Memory B cell (primary cell): Measurements from ENCODE around the gene AFF3.
A peak's percentile ranks its signal among the peaks of the same experiment; 100 is the strongest.

Experiments
- ATAC-seq: fragments of 150-1000 bp; cut with Tn5 transposase; 2 replicates; pipeline ENCODE4 v1.10.0; 2021; ENCODE audit warnings: low read depth, mild to moderate bottlenecking, moderate library complexity
- DNase-seq, 2 donors: peaks; one replicate each; pipeline ENCODE4 v3.0.0; 2022; ENCODE audit warnings: low spot score in 2 of 2
- H3K27ac Mint-ChIP-seq: one replicate; pipeline ENCODE4 v1.8.0; 2022; ENCODE audit warnings: mild to moderate bottlenecking, moderate library complexity, mixed read lengths
- H3K27me3 Mint-ChIP-seq: one replicate; pipeline ENCODE4 v1.8.0; 2022; ENCODE audit warnings: mixed read lengths
- H3K36me3 Mint-ChIP-seq: one replicate; pipeline ENCODE4 v1.8.0; 2022; ENCODE audit warnings: mild to moderate bottlenecking, mixed read lengths
- H3K4me1 Mint-ChIP-seq: one replicate; pipeline ENCODE4 v1.8.0; 2022; ENCODE audit warnings: mixed read lengths
- H3K4me3 Mint-ChIP-seq: one replicate; pipeline ENCODE4 v1.8.0; 2022; ENCODE audit warnings: mild to moderate bottlenecking, moderate library complexity, mixed read lengths
- H3K9me3 Mint-ChIP-seq: one replicate; pipeline ENCODE4 v1.8.0; 2022; ENCODE audit warnings: mixed read lengths

AFF3 gene

DNA sequence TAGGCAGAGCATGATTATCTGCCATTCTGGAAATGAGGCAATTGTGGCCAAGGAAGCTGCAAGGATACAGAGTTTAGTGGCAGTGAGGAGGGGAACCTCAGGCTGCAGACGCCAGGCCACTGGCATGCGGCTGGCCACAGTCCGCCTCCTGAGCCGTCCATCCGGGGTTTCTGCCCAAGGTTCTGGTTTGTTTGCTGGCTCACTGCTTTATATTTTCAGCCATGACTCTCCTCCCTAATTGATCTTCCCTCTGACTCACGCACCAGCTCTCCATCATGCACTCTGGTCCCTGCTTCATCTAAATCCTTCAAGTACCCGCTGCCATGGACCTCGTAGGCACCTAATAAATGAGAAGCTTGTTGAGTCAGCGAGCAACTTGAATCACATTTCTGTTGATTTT, 544.8 kb downstream of the AFF3 start:
- no peak overlapping the region for H3K4me3 Mint-ChIP-seq
- peaks cover 3% of the 10 kb centered on the region for H3K4me1 Mint-ChIP-seq
- H3K9me3 Mint-ChIP-seq = no peaks in the 10 kb centered on the region
- ATAC-seq (no peak), DNase-seq (no peak)
- peaks cover 35% of the 10 kb centered on the region for H3K36me3 Mint-ChIP-seq
- H3K27ac Mint-ChIP-seq = peak overlapping the region; percentile 38
- H3K27me3 Mint-ChIP-seq = no peaks in the 10 kb centered on the region

DNA sequence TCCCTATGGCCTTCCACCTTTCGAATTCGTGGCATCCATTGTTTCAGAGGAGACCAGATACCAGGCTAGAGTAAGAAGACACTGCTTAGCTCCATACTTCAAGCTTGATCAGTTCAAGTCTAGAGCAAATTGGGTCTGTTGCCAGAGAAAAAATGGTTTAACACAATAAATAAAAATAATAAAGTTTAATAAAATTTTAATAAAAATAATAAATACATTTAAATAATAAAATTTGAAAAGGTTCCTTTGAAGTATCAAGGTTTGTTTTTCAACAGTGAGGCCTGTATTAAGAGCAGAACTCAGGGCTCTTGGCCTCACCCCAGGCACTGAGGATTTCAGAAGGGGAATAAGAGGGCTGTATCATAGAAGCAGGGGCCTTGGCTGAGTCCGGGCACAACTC, 547.0 kb downstream of the AFF3 start:
- H3K27ac Mint-ChIP-seq = peak overlapping the region; percentile 21
- H3K9me3 Mint-ChIP-seq = no peaks in the 10 kb centered on the region
- ATAC-seq = no peak
- DNase-seq = no peak
- no peak overlapping the region for H3K4me3 Mint-ChIP-seq
- peaks cover 3% of the 10 kb centered on the region for H3K4me1 Mint-ChIP-seq
- H3K27me3 Mint-ChIP-seq = no peaks in the 10 kb centered on the region
- H3K36me3 Mint-ChIP-seq = peaks cover 36% of the 10 kb centered on the region

DNA sequence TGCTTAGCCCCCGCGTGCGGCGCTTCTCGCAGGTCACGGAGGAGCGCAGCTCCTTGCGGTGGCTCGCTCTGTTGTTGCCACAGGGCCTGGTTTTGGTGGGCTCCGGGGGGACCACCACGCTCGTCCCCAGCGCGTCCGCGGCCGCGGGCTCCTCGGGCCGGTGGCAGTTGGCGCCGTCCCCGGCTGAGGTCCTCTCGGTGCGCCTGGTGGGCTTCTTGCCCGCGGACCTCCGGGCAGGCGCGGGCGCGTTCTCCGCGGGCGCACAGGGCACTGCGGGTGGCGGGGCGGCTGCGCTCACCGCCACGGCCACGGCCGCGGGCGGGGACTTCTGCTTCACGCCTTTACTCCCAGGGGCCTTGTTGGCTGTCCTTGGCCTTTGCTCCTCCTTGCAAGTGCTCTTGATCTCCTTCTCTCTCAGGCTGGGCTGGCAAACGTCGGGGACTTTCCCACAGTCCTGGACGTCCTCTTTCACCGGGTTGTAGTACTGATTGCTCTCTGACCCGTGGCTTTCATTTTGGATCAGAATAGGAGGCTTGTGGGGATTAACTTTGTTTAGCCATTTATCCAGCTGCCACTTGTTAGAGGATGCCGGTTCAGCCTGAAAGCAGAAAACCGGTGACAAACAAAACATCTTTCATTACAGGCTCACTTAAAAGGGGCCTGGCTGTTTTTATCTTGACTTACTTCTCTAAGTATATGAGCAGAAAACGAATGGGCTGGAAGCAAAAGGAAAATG, 548.5 kb downstream of the AFF3 start:
- H3K9me3 Mint-ChIP-seq = no peaks in the 10 kb centered on the region
- no peaks in the 10 kb centered on the region for H3K27me3 Mint-ChIP-seq
- ATAC-seq (no peak), DNase-seq (no peak)
- H3K36me3 Mint-ChIP-seq = peaks cover 34% of the 10 kb centered on the region
- no peak overlapping the region for H3K27ac Mint-ChIP-seq
- H3K4me1 Mint-ChIP-seq = peaks cover 3% of the 10 kb centered on the region
- H3K4me3 Mint-ChIP-seq = no peak overlapping the region

DNA sequence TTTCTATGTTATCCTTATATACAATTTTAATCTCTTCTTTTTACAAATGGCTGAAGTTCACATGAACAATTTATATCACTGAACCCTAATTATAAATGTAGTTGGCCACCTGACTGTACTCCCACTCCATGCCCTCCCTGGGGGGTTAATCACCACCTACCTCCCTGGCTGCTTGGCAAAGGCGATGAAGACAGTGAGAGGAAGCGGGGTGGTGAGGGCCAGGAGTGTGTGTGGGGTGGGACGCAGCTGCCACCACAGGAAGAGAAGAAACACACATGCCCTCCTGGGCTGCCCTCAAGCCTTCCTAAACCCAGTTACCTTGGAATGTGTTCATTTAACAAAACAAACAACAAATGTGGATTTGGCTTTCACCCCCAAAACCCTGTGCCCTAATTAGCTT, 565.6 kb downstream of the AFF3 start:
- H3K9me3 Mint-ChIP-seq = no peaks in the 10 kb centered on the region
- no peak overlapping the region for H3K4me3 Mint-ChIP-seq
- ATAC-seq = no peak
- no peak for DNase-seq
- no peak overlapping the region for H3K27ac Mint-ChIP-seq
- no peaks in the 10 kb centered on the region for H3K4me1 Mint-ChIP-seq
- peaks cover 25% of the 10 kb centered on the region for H3K36me3 Mint-ChIP-seq
- no peaks in the 10 kb centered on the region for H3K27me3 Mint-ChIP-seq

DNA sequence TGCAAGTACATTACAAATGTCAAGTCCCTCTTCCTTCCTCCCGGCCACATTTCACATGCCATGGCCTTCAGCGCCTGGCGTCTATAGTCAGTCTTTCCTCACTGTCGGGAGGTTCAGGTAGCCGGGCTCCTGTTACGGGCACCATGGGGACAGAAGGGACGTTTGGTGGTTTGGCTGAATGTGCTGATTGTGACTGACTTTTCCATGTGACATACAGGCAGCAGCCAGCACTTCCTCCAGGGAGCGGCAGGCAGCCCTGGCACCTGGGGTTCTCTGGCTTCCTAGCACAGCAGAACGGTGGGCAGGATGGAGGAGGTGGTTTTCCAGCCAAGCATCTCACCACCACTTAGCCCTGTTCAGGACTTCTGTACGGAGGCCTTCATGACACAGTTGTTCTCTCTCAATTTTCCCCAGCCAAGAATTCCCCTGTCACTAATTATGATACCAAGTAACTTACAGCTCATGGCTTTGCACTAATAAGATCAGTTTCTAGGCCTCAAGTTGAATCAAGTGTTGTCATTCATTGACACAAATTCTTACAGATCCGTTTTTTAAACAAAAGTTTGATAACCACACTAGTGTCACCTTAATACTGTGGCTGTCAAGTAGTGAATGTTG, 568.6 kb downstream of the AFF3 start:
- Mint-ChIP-seq H3K4me1 (no peaks in the 10 kb centered on the region), H3K27me3 (no peaks in the 10 kb centered on the region), H3K9me3 (no peaks in the 10 kb centered on the region), H3K4me3 (no peak overlapping the region), H3K36me3 (peaks cover 37% of the 10 kb centered on the region), H3K27ac (peak overlapping the region; percentile 35)
- DNase-seq (no peak), ATAC-seq (no peak)

DNA sequence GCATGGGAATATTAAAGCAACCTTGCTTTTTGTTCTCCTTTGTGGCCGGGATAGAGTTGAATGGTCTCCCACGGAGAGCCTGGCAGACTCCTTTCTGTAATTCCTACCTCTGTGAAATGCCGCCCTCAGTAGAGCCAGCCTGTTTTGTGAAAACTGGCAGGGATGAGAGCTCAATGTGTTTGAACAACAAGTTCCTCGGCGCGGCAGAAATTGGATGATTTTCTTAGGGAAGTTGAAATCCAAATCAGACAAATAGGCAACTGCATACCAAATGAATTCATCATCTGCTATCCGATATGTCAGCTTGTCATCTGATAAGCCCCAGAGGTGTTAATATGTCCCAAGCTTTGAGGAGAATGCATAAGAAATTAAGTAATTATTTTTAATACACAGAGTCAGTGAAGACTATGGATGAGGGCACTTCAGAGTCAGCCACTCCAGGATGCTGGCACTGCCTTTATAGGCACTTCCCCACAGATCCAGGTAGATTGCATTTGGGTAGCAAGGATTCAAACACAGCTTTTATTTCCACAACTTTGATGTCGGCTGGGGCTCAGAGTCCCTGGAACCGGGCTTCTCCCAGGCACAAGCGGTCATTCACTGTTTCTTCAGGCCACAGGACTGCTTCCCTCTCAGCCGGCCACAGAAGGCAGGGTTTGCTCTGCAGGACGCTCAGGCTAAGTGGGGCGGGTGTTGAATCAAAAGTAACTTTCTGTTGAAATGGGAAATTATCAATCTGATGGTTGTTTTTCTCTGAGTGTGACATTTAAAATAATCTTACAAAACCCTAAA, 569.8 kb downstream of the AFF3 start:
- ATAC-seq = no peak
- Mint-ChIP-seq H3K4me3 (no peak overlapping the region), H3K4me1 (no peaks in the 10 kb centered on the region), H3K27ac (no peak overlapping the region), H3K27me3 (no peaks in the 10 kb centered on the region), H3K9me3 (no peaks in the 10 kb centered on the region), H3K36me3 (peaks cover 37% of the 10 kb centered on the region)
- no peak for DNase-seq

DNA sequence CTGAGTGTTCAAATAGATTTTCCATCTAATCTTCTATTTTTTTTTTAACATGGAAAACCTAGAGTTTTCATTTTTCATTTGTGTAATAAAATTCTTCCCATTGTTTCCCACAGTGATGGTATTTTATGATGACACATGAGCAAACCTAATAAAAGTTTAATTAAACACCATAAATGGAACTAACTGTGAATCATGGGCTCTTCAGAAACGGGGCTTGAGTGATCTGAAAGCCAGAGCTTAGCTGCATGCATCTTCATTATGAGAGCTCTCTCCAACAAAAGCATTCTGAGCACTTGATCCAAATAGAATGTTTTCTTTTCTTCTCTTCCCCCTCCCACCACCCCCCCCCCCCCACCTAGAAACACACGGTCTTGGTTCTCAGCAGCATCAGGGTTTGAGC, 570.4 kb downstream of the AFF3 start:
- H3K4me3 Mint-ChIP-seq = no peak overlapping the region
- H3K4me1 Mint-ChIP-seq = no peaks in the 10 kb centered on the region
- H3K9me3 Mint-ChIP-seq = no peaks in the 10 kb centered on the region
- H3K27me3 Mint-ChIP-seq = no peaks in the 10 kb centered on the region
- ATAC-seq = no peak
- no peak overlapping the region for H3K27ac Mint-ChIP-seq
- H3K36me3 Mint-ChIP-seq = peaks cover 38% of the 10 kb centered on the region
- no peak for DNase-seq

DNA sequence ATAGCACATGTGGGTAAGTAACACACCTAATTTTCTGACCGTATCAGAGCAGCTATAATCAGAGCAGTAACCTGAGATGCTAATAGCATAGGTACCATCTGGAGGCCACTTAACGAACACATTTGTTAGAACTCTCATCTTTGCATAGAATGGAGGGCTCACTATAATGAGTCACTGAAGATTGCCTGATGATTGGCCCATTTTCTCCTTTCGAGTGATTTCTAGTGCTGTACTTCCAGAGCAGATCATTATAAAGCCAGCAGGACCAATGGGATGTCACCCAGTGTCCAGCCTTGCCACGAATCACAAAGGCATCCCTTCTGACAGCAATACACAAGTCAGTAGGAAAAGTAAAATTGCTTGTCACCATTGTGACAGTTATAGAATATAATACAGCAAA, 570.9 kb downstream of the AFF3 start:
- no peaks in the 10 kb centered on the region for H3K27me3 Mint-ChIP-seq
- ATAC-seq (no peak), DNase-seq (no peak)
- no peak overlapping the region for H3K4me3 Mint-ChIP-seq
- no peaks in the 10 kb centered on the region for H3K4me1 Mint-ChIP-seq
- peaks cover 36% of the 10 kb centered on the region for H3K36me3 Mint-ChIP-seq
- no peak overlapping the region for H3K27ac Mint-ChIP-seq
- no peaks in the 10 kb centered on the region for H3K9me3 Mint-ChIP-seq

DNA sequence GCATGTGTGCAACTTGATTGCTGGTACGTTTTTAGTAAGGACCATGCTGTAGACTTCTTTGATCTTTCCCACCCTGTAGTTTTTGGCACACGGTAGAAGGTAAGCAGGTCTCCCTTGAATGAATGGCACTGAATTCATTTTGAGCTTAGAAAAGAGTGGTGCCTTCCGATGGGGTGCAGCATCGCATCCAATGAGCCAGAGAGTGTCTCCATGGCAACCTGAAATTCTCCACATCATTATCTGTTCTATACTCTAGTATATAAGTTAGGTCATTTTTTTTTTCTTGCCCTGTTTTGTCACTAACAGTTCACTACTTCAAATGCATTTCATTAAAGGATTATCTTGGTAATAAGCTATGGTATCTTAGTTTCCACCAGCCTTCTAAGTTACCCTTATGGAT, 571.4 kb downstream of the AFF3 start:
- Mint-ChIP-seq H3K27me3 (no peaks in the 10 kb centered on the region), H3K36me3 (peaks cover 38% of the 10 kb centered on the region), H3K4me1 (no peaks in the 10 kb centered on the region), H3K27ac (peak overlapping the region; percentile 42), H3K9me3 (no peaks in the 10 kb centered on the region), H3K4me3 (no peak overlapping the region)
- ATAC-seq (no peak), DNase-seq (no peak)

DNA sequence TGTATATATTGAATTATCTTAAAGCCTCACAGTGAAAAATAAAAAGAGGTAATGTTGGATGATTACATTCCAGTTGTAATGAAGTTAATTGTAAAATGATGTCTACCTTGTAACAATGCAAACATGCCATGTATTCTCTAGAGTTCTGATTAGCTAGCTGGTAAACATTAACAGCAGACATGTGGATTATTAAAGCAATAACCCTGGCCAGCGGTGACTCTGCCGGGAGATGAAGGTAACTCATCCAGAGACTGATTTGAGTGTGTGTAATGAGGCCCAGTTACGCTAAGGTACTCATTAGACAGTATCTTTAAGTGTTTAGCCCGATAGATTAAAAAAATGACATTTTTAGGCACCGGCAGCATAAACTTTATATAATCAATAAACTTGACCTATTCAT, 573.0 kb downstream of the AFF3 start:
- no peaks in the 10 kb centered on the region for H3K27me3 Mint-ChIP-seq
- H3K4me3 Mint-ChIP-seq = no peak overlapping the region
- ATAC-seq = no peak
- no peak overlapping the region for H3K27ac Mint-ChIP-seq
- peaks cover 46% of the 10 kb centered on the region for H3K36me3 Mint-ChIP-seq
- H3K9me3 Mint-ChIP-seq = no peaks in the 10 kb centered on the region
- no peak for DNase-seq
- H3K4me1 Mint-ChIP-seq = no peaks in the 10 kb centered on the region

DNA sequence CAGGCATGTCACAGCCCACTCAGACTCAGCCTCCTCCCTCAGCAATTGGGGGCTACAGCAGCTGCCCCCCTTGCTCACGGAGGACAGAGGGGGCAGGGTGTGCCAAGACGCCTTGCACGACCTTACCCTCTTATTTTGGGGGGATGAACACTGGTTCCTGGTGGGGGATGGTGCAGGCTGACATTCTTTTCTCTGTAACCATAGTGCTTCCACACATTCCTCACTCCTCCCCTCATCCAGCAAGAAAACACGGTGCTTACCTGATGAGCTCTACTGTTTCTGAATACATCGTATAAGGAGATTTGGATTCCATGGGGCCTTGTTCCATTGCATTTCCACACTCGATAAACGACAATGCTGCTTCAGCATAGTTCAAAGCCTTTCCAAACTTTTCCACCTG, 577.2 kb downstream of the AFF3 start:
- DNase-seq (no peak), ATAC-seq (no peak)
- Mint-ChIP-seq H3K9me3 (no peaks in the 10 kb centered on the region), H3K4me3 (no peak overlapping the region), H3K4me1 (no peaks in the 10 kb centered on the region), H3K27ac (no peak overlapping the region), H3K27me3 (no peaks in the 10 kb centered on the region), H3K36me3 (peaks cover 35% of the 10 kb centered on the region)

DNA sequence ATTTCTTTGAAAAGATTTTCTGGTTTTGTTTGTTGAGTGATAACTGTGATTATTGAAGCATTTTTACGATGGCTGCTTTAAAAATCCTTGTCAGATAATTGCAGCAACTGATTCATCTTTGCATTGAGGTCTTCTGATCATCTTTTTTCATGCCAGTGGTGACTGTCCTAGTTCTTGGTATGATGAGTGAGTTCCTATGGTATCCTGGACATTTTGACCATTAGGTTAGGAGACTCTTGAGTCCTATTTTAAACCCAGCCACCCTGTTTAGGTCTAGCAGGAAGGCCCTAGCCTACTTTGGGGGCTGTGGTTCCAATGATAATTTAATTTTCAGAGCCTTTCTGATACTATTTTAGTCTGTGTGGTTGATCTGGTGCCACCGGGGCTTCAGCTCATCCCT, 579.9 kb downstream of the AFF3 start:
- Mint-ChIP-seq H3K4me3 (no peak overlapping the region), H3K36me3 (peaks cover 29% of the 10 kb centered on the region), H3K4me1 (peaks cover 2% of the 10 kb centered on the region), H3K27me3 (no peaks in the 10 kb centered on the region), H3K27ac (peak overlapping the region; percentile 42), H3K9me3 (no peaks in the 10 kb centered on the region)
- DNase-seq (no peak), ATAC-seq (no peak)

DNA sequence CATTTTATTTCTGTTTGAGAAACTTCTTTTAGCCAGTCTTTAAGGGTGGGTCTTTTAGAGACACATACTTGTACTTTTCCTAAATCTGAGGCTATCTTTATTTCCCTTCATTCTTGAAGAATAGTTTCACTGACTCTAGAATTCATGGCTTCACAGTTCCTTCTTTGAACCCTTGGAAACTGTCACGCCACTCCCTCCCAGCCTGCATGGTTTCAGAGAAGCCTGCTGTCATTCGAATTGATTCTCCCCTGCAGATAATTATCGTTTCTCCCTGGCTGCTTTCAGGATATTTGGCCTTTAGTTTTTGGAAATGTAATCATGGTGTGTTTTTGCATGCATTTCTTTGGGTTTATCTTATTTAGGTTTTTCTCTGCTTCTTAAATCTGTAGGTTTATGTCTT, 580.6 kb downstream of the AFF3 start:
- H3K4me3 Mint-ChIP-seq = no peak overlapping the region
- no peaks in the 10 kb centered on the region for H3K27me3 Mint-ChIP-seq
- H3K36me3 Mint-ChIP-seq = peaks cover 28% of the 10 kb centered on the region
- H3K4me1 Mint-ChIP-seq = peaks cover 2% of the 10 kb centered on the region
- DNase-seq = no peak
- no peaks in the 10 kb centered on the region for H3K9me3 Mint-ChIP-seq
- ATAC-seq = no peak
- H3K27ac Mint-ChIP-seq = peak overlapping the region; percentile 42

DNA sequence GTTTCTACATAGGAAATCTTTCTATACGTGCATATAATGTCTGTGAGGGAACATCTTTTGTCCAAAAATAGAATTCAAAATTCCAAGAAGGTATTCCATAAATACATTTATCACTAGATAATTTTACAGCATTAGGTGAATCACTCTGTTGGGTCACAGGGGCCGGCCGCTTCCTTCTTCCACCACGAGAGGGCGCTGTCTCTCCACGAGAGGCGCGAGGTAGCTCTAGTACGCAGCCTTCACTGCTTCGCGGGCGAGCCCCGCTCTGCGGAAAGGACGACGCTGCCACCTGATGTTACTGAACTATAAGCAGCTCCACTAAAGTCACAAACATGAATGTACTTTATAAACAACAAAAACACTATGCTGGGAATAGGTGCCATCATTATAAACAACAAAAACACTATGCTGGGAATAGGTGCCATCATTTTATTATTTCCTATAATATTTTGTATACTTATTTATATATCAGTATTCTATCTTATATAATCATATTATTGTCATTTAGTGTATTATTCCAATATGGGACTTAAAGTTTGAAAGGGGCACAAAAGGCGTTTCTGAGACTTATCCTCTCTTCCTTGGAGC, 583.2 kb downstream of the AFF3 start:
- H3K27ac Mint-ChIP-seq = no peak overlapping the region
- no peak overlapping the region for H3K4me3 Mint-ChIP-seq
- peaks cover 22% of the 10 kb centered on the region for H3K36me3 Mint-ChIP-seq

More for the DNA sequence above, 583.2 kb downstream of the AFF3 start:
- DNase-seq = peak; percentile 80 to 86
- Mint-ChIP-seq H3K4me1 (peaks cover 2% of the 10 kb centered on the region), H3K9me3 (no peaks in the 10 kb centered on the region), H3K27me3 (no peaks in the 10 kb centered on the region)
- peak; percentile 99 for ATAC-seq
